Gastrocnemius medialis (tissue), 4 donors: ENCODE results near the gene LCN15. TPM values are rescaled to one million over a fixed set of nuclear protein-coding genes. Genes with fewer than 3 reads are reported as not detected.

Experiments
- ATAC-seq, 2 donors: fragments of 150-250 bp; one replicate each; pipeline ENCODE4 v1.9.1; 2016
- DNase-seq, 2 donors: peaks; one replicate each; pipeline ENCODE4 v3.0.0-alpha.2; 2019
- H3K27ac ChIP-seq, 4 donors: fragments of 200-600 bp; sonication (generic); 1 replicate in 1 of 4; 2 replicates in 3 of 4; pipeline ENCODE4 v1.5.1; 2016 to 2018; ENCODE audit warnings: mild to moderate bottlenecking in 2 of 4, moderate library complexity in 1 of 4
- H3K27me3 ChIP-seq, 3 donors: fragments of 200-600 bp; sonication (generic) in 2 of 3; 1 replicate in 1 of 3; 2 replicates in 2 of 3; pipeline versions ENCODE4 v1.5.1 to v1.6.0; 2016 to 2019; ENCODE audit warnings: mild to moderate bottlenecking in 1 of 3, moderate library complexity in 1 of 3
- H3K36me3 ChIP-seq, 2 donors: fragments of 200-600 bp; sonication (generic) in 1 of 2; one replicate each; pipeline ENCODE4 v1.5.1; 2017 to 2018
- H3K4me1 ChIP-seq, 2 donors: fragments of 200-600 bp; sonication (generic) in 1 of 2; one replicate each; pipeline ENCODE4 v1.5.1; 2016 to 2017; ENCODE audit warnings: mild to moderate bottlenecking in 2 of 2
- H3K4me3 ChIP-seq, 4 donors: fragments of 200-600 bp; sonication (generic) in 3 of 4; 1 replicate in 1 of 4; 2 replicates in 3 of 4; pipeline ENCODE4 v1.5.1; 2016 to 2019; ENCODE audit warnings: mild to moderate bottlenecking in 2 of 4
- H3K9me3 ChIP-seq, 3 donors: fragments of 200-600 bp; sonication (generic) in 2 of 3; 1 replicate in 1 of 3; 2 replicates in 2 of 3; pipeline ENCODE4 v1.5.1; 2016 to 2019
- CTCF ChIP-seq, 5 experiments: fragments of 450-650 bp in 3 of 5; fragments of 200-600 bp in 2 of 5; sonication (generic) in 2 of 5; IDR thresholded peaks in 4 of 5; conservative IDR thresholded peaks in 1 of 5; 1 replicate in 4 of 5; 2 replicates in 1 of 5; pipeline ENCODE4 v1.5.1; 2016 to 2019; ENCODE audit warnings: antibody characterized with exemption in 5 of 5, mild to moderate bottlenecking in 3 of 5, moderate library complexity in 3 of 5
- POLR2A ChIP-seq, 2 donors: fragments of 450-650 bp; IDR thresholded peaks; one replicate each; pipeline ENCODE4 v1.6.1; 2017; ENCODE audit warnings: antibody characterized with exemption in 2 of 2, mild to moderate bottlenecking in 2 of 2, moderate library complexity in 2 of 2
- in situ Hi-C, 4 donors: fragments of 200-750 bp; cut with MboI; loops; one replicate each; pipeline versions ENCODE4 v1.15.0 to v1.8.0; 2017; ENCODE audit warnings: low sequenced_read_pairs in 4 of 4
- intact Hi-C: fragments of 100-400 bp; cut with DNase I; formaldehyde crosslinking; loops from one replicate; pipeline ENCODE4 v1.15.1; 2023; ENCODE audit warnings: low total_unique reads
- total RNA-seq, 4 donors: library from RNA; depleted of rRNA; stranded (reverse); fragments of >200 nt; gene quantifications; one replicate each; pipeline versions ENCODE4 v1.1.0 to v1.2.3, GENCODE V29; 2016

Gene LCN15
- total RNA-seq, 4 donors from 2014 or later = not detected

GRCh38 chr9:136745389-136746154 lies 18.7 kb downstream of the LCN15 start:
- intact Hi-C loops = no loop called here
- in situ Hi-C loops = no loop called here
- Histone ChIP-seq H3K4me1 (peaks cover 0 to 2% of the 10 kb centered on the region in 2 donors), H3K27ac (peak overlapping the region in 3 of 4 donors; percentile 53 to 57 (median 55)), H3K9me3 (no peaks in the 10 kb centered on the region), H3K27me3 (peaks cover 25 to 34% (median 31%) of the 10 kb centered on the region in 3 donors), H3K4me3 (peak overlapping the region; percentile 10 to 40 (median 25)), H3K36me3 (no peaks in the 10 kb centered on the region)
- ATAC-seq (no peak), DNase-seq (no peak)
- TF ChIP-seq CTCF (IDR thresholded peaks at IDR 0.05 in 4 of 5, conservative IDR thresholded peaks at IDR 0.05 in 1 of 5) (no peak), POLR2A (IDR thresholded peaks at IDR 0.05) (no peak)

- no peak for ATAC-seq
- H3K36me3 ChIP-seq = no peaks in the 10 kb centered on the region
- peak overlapping the region in 2 of 4 donors; percentile 33 to 40 for H3K4me3 ChIP-seq
- peaks cover 26 to 42% (median 39%) of the 10 kb centered on the region in 3 donors for H3K27me3 ChIP-seq
- in situ Hi-C loops (no loop called here), intact Hi-C loops (no loop called here)
- no peaks in the 10 kb centered on the region for H3K9me3 ChIP-seq
- H3K27ac ChIP-seq = no peak overlapping the region
- DNase-seq = no peak
- H3K4me1 ChIP-seq = no peaks in the 10 kb centered on the region
- TF ChIP-seq POLR2A (IDR thresholded peaks at IDR 0.05) (no peak), CTCF (IDR thresholded peaks at IDR 0.05 in 4 of 5, conservative IDR thresholded peaks at IDR 0.05 in 1 of 5) (no peak)
Observed at GRCh38 chr9:136744773-136745172, 19.5 kb downstream of the LCN15 start.

- DNase-seq (no peak), ATAC-seq (no peak)
- intact Hi-C loops = no loop called here
- Histone ChIP-seq H3K27me3 (peaks cover 28 to 42% (median 39%) of the 10 kb centered on the region in 3 donors), H3K4me1 (no peaks in the 10 kb centered on the region), H3K36me3 (no peaks in the 10 kb centered on the region), H3K4me3 (no peak overlapping the region), H3K27ac (no peak overlapping the region), H3K9me3 (no peaks in the 10 kb centered on the region)
- TF ChIP-seq CTCF (IDR thresholded peaks at IDR 0.05 in 4 of 5, conservative IDR thresholded peaks at IDR 0.05 in 1 of 5) = no peak
- no peak for TF ChIP-seq POLR2A (IDR thresholded peaks at IDR 0.05)
- in situ Hi-C loops = no loop called here
Observed at GRCh38 chr9:136743639-136744211, 20.6 kb downstream of the LCN15 start.

GRCh38 chr9:136742591-136743391 lies 21.5 kb downstream of the LCN15 start, which contains the start of gene LCN10:
Gene LCN10, minus strand, starts transcription at chr9:136742940. Its CDS starts 37 bp downstream, at chr9:136742903.
- no peak within 1 kb of the TSS for H3K27ac ChIP-seq
- ATAC-seq = no peak

More at GRCh38 chr9:136742591-136743391, 21.5 kb downstream of the LCN15 start, which contains the start of gene LCN10:
- no peaks in the 10 kb centered on the region for H3K36me3 ChIP-seq
- TF ChIP-seq POLR2A (IDR thresholded peaks at IDR 0.05) = no peak
- no peak for TF ChIP-seq CTCF (IDR thresholded peaks at IDR 0.05 in 4 of 5, conservative IDR thresholded peaks at IDR 0.05 in 1 of 5)
- no peak for DNase-seq
- H3K4me1 ChIP-seq = no peaks in the 10 kb centered on the region
- H3K9me3 ChIP-seq = no peaks in the 10 kb centered on the region
- H3K27me3 ChIP-seq = peaks cover 28 to 42% (median 39%) of the 10 kb centered on the region in 3 donors
- in situ Hi-C loops (no loop called here), intact Hi-C loops (no loop called here)
- peak within 1 kb of the TSS in 1 of 4 donors; percentile 25 for H3K4me3 ChIP-seq
